Adrenal gland (tissue), 12 donors: ENCODE data around the gene RETREG2. TPM values are rescaled to one million over a fixed set of nuclear protein-coding genes. Genes with fewer than 3 reads are reported as not detected.
A peak's percentile ranks its signal among the peaks of the same experiment; 100 is the strongest.

Source experiments
- DNase-seq, 7 donors: peaks; one replicate each; pipeline ENCODE4 v3.0.0-alpha.2; 2019 to 2020
- H3K27ac ChIP-seq, 5 donors: fragments of 200-600 bp; sonication (generic) in 4 of 5; 1 replicate in 3 of 5; 2 replicates in 2 of 5; pipeline versions ENCODE4 v1.5.1 to v1.8.0; 2016 to 2020; ENCODE audit warnings: mild to moderate bottlenecking in 1 of 5
- H3K27me3 ChIP-seq: fragments of 200-600 bp; 2 replicates; pipeline ENCODE4 v1.8.0; 2021
- H3K36me3 ChIP-seq, 2 donors: fragments of 200-600 bp; replicated peaks in 1 of 2; 1 replicate in 1 of 2; 2 replicates in 1 of 2; pipeline versions ENCODE4 v1.5.1 to v1.8.0; 2018 to 2022
- H3K4me1 ChIP-seq, 2 donors: fragments of 200-600 bp; replicated peaks in 1 of 2; 1 replicate in 1 of 2; 2 replicates in 1 of 2; pipeline versions ENCODE4 v1.5.1 to v1.8.0; 2018 to 2021
- H3K4me3 ChIP-seq, 4 donors: fragments of 200-600 bp; sonication (generic) in 3 of 4; one replicate each; pipeline ENCODE4 v1.5.1; 2016 to 2018
- H3K9me3 ChIP-seq, 3 donors: fragments of 200-600 bp; sonication (generic) in 1 of 3; replicated peaks in 1 of 3; 1 replicate in 2 of 3; 2 replicates in 1 of 3; pipeline versions ENCODE4 v1.5.1 to v1.8.0; 2016 to 2021
- CTCF ChIP-seq, 6 experiments: fragments of 450-650 bp in 4 of 6; fragments of 200-600 bp in 2 of 6; sonication (generic) in 1 of 6; IDR thresholded peaks; 1 replicate in 5 of 6; 2 replicates in 1 of 6; pipeline versions ENCODE4 v1.5.1 to v1.8.0; 2016 to 2021; ENCODE audit warnings: antibody characterized with exemption in 6 of 6, mild to moderate bottlenecking in 2 of 6, moderate library complexity in 1 of 6
- POLR2A ChIP-seq, 2 donors: fragments of 450-650 bp; IDR thresholded peaks; one replicate each; pipeline ENCODE4 v1.6.1; 2017; ENCODE audit warnings: antibody characterized with exemption in 2 of 2, mild to moderate bottlenecking in 2 of 2, moderate library complexity in 1 of 2
- WGBS, 4 donors: extraction: QIAGEN DNeasy Blood & Tissue Kit in 2 of 4; methylation state at CpG; one replicate each; pipeline versions ENCODE4 v1.1.5 to v1.1.7; 2013 to 2017; 5-methylcytosine and 5-hydroxymethylcytosine counted together
- intact Hi-C, 2 donors: fragments of 100-400 bp; cut with DNase I; formaldehyde crosslinking; loops; one replicate each; pipeline versions ENCODE4 v1.14.1 to v1.15.0; 2022 to 2023
- polyA plus RNA-seq, 3 donors: library from polyadenylated mRNA; stranded (reverse); fragments of 200-250 nt in 2 of 3; fragments of 350-450 nt in 1 of 3; fragmentation: Illumina TruSeq in 1 of 3; extraction: RNeasy Lipid Tissue Mini Kit (QIAGEN cat#74804) in 1 of 3; gene quantifications; one replicate each; pipeline ENCODE4 v1.2.3, GENCODE V29; 2013 to 2014
- total RNA-seq, 9 donors: library from RNA; depleted of rRNA in 4 of 9; stranded (reverse); fragments of >200 nt in 4 of 9; fragments of 120-200 nt in 1 of 9; fragmentation: NEBNext Ultra II Directional in 1 of 9; extraction: Animal tissue kit (Norgen Biotek cat#: 25700) in 1 of 9; gene quantifications; one replicate each; pipeline versions ENCODE4 v1.1.0 to v1.2.4, GENCODE V29; 2013 to 2023
- donor health status: healthy with polysubstance abuse.
- donor health status: Bipolar disorder and iron deficiency.
- donor health status: DM: yes; HTN: yes; CAD: no.
- donor health status: DM: no; HTN: no; CAD: no.
- donor health status: DM: no; HTN: no; CAD: no.
- donor health status: DM: yes; HTN: yes; CAD: no.

The RETREG2 gene
- total and polyA plus RNA-seq, 12 donors, result 30.1 to 159 (median 83.8) TPM

DNA sequence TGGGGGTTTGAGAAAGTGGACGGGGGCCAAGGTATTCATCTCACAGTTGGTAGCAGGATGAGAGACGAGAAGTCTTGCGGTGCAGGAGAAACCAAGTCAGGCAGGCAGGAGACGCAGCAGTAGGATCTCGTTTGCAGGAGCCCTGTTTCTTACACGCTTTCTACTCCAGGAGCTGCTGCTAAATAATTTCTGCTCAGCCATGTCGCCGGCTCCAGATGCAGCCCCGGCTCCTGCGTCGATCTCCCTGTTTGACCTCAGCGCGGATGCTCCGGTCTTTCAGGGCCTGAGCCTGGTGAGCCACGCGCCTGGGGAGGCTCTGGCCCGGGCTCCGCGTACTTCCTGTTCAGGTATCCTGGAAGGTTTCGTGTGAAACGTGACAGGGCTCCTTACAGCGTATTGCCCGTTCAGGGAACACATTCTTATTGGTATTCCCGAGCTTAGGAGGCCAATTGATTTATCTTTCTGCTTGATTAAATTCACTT, 52.0 kb downstream of the RETREG2 start:
- peaks cover 23 to 43% of the 10 kb centered on the region in 2 donors for H3K4me1 ChIP-seq
- no peaks in the 10 kb centered on the region for H3K9me3 ChIP-seq
- peaks cover 0 to 47% of the 10 kb centered on the region in 2 donors for H3K36me3 ChIP-seq
- H3K27me3 ChIP-seq, result no peaks in the 10 kb centered on the region
- TF ChIP-seq POLR2A (IDR thresholded peaks at IDR 0.05) (no peak), CTCF (IDR thresholded peaks at IDR 0.05) (no peak)
- WGBS, 4 donors, result 0% methylated on average over 9 to 24 of the region's 24 CpGs
- intact Hi-C loops, result no loop called here
- H3K4me3 ChIP-seq, result peak overlapping the region; percentile 13 to 76 (median 58)
- H3K27ac ChIP-seq, result peak overlapping the region; percentile 80 to 95 (median 94)
- DNase-seq, result peak; percentile 52 to 85 (median 71)

GRCh38 chr2:219234331-219234730, 56.3 kb downstream of the RETREG2 start:
- Histone ChIP-seq H3K9me3 (no peaks in the 10 kb centered on the region), H3K36me3 (peaks cover 0 to 68% of the 10 kb centered on the region in 2 donors), H3K27me3 (no peaks in the 10 kb centered on the region), H3K4me3 (no peak overlapping the region), H3K27ac (no peak overlapping the region), H3K4me1 (peaks cover 10 to 15% of the 10 kb centered on the region in 2 donors)
- WGBS, 4 donors, result 76 to 94% (median 88%) methylated on average over 3 of the region's 3 CpGs
- TF ChIP-seq POLR2A (IDR thresholded peaks at IDR 0.05) (no peak), CTCF (IDR thresholded peaks at IDR 0.05) (no peak)
- no peak for DNase-seq
- intact Hi-C loops, result no loop called here

Other genes with a start within 250 kb of the RETREG2 start
- 1 to 10 TPM in 3 of 9 donors, under 1 TPM in 3, not detected in 3; 0.13 to 8.7 (median 1.1) TPM for gene CDK5R2, start 218.6 kb upstream of the RETREG2 start, total RNA-seq
- gene CDK5R2, start 218.6 kb upstream of the RETREG2 start, polyA plus RNA-seq, result 10 to 100 TPM in 1 of 3 donors, 1 to 10 TPM in 2; 1.7 to 10.4 (median 5.0) TPM
- gene FEV, start 193.1 kb upstream of the RETREG2 start, total RNA-seq, result 1 to 10 TPM in 3 of 9 donors, under 1 TPM in 2, not detected in 4; 0.22 to 7.2 (median 1.2) TPM
- 10 to 100 TPM in 1 of 3 donors, 1 to 10 TPM in 2; 3.5 to 16.5 (median 5.3) TPM for gene FEV, start 193.1 kb upstream of the RETREG2 start, polyA plus RNA-seq
- 1 to 10 TPM in 3 of 9 donors, under 1 TPM in 2, not detected in 4; 0.39 to 6.8 (median 2.1) TPM for gene CRYBA2, start 184.9 kb upstream of the RETREG2 start, total RNA-seq
- gene CRYBA2, start 184.9 kb upstream of the RETREG2 start, polyA plus RNA-seq, result 10 to 100 TPM in 1 of 3 donors, 1 to 10 TPM in 2; 1.6 to 26.6 (median 7.2) TPM
- under 1 TPM in 2 of 9 donors, not detected in 7; 0.04 to 0.06 TPM for gene CFAP65, start 136.8 kb upstream of the RETREG2 start, total RNA-seq
- gene CFAP65, start 136.8 kb upstream of the RETREG2 start, polyA plus RNA-seq, result under 1 TPM; 0.05 to 0.16 (median 0.10) TPM
- gene IHH, start 117.4 kb upstream of the RETREG2 start, total RNA-seq, result under 1 TPM in 1 of 9 donors, not detected in 8; 0.11 TPM
- gene IHH, start 117.4 kb upstream of the RETREG2 start, polyA plus RNA-seq, result under 1 TPM in 1 of 3 donors, not detected in 2; 0.17 TPM
- gene NHEJ1, start 17.5 kb upstream of the RETREG2 start, total RNA-seq, result 10 to 100 TPM; 11.9 to 22.9 (median 17.8) TPM
- gene NHEJ1, start 17.5 kb upstream of the RETREG2 start, polyA plus RNA-seq, result 10 to 100 TPM in 1 of 3 donors, 1 to 10 TPM in 2; 5.7 to 26.0 (median 7.1) TPM
- 1 to 10 TPM in 2 of 9 donors, under 1 TPM in 5, not detected in 2; 0.14 to 2.9 (median 0.83) TPM for gene SLC23A3, start 8.2 kb upstream of the RETREG2 start, total RNA-seq
- gene SLC23A3, start 8.2 kb upstream of the RETREG2 start, polyA plus RNA-seq, result 1 to 10 TPM in 1 of 3 donors, under 1 TPM in 2; 0.11 to 4.3 (median 0.84) TPM
- gene CNPPD1, start 1.4 kb upstream of the RETREG2 start, total RNA-seq, result 100 to 1,000 TPM in 6 of 9 donors, 10 to 100 TPM in 3; 32.6 to 137 (median 110) TPM
- 10 to 100 TPM; 46.9 to 62.7 (median 61.0) TPM for gene CNPPD1, start 1.4 kb upstream of the RETREG2 start, polyA plus RNA-seq
- 100 to 1,000 TPM in 1 of 9 donors, 10 to 100 TPM in 8; 28.7 to 156 (median 34.5) TPM for gene ZFAND2B, start 28.5 kb downstream of the RETREG2 start, total RNA-seq
- 10 to 100 TPM; 24.7 to 85.5 (median 48.3) TPM for gene ZFAND2B, start 28.5 kb downstream of the RETREG2 start, polyA plus RNA-seq
- gene ABCB6, start 40.7 kb downstream of the RETREG2 start, total RNA-seq, result 10 to 100 TPM; 10.1 to 85.1 (median 26.8) TPM
- gene ABCB6, start 40.7 kb downstream of the RETREG2 start, polyA plus RNA-seq, result 10 to 100 TPM; 22.4 to 73.3 (median 71.2) TPM
- 10 to 100 TPM; 27.3 to 73.1 (median 57.8) TPM for gene ATG9A, start 51.4 kb downstream of the RETREG2 start, total RNA-seq
- 10 to 100 TPM; 13.0 to 37.6 (median 26.5) TPM for gene ATG9A, start 51.4 kb downstream of the RETREG2 start, polyA plus RNA-seq
- 10 to 100 TPM; 11.5 to 60.1 (median 36.8) TPM for gene ANKZF1, start 51.5 kb downstream of the RETREG2 start, total RNA-seq
- 10 to 100 TPM; 15.0 to 93.1 (median 50.4) TPM for gene ANKZF1, start 51.5 kb downstream of the RETREG2 start, polyA plus RNA-seq
- gene GLB1L, start 67.2 kb downstream of the RETREG2 start, total RNA-seq, result 10 to 100 TPM in 7 of 9 donors, 1 to 10 TPM in 2; 6.3 to 25.0 (median 14.2) TPM
- gene GLB1L, start 67.2 kb downstream of the RETREG2 start, polyA plus RNA-seq, result 10 to 100 TPM; 12.6 to 18.1 (median 14.9) TPM
- 10 to 100 TPM; 19.2 to 55.8 (median 26.8) TPM for gene STK16, start 67.2 kb downstream of the RETREG2 start, total RNA-seq
- 10 to 100 TPM; 24.7 to 27.1 (median 26.8) TPM for gene STK16, start 67.2 kb downstream of the RETREG2 start, polyA plus RNA-seq
- gene TUBA4B, start 75.0 kb downstream of the RETREG2 start, total RNA-seq, result under 1 TPM in 1 of 9 donors, not detected in 8; 0.14 TPM
- under 1 TPM in 1 of 3 donors, not detected in 2; 0.07 TPM for gene TUBA4B, start 75.0 kb downstream of the RETREG2 start, polyA plus RNA-seq
- gene TUBA4A, start 75.6 kb downstream of the RETREG2 start, total RNA-seq, result 100 to 1,000 TPM in 1 of 9 donors, 10 to 100 TPM in 8; 16.6 to 207 (median 26.4) TPM
- gene TUBA4A, start 75.6 kb downstream of the RETREG2 start, polyA plus RNA-seq, result 100 to 1,000 TPM in 1 of 3 donors, 10 to 100 TPM in 2; 13.4 to 741 (median 39.6) TPM
- 100 to 1,000 TPM in 8 of 9 donors, 10 to 100 TPM in 1; 80.6 to 180 (median 134) TPM for gene DNAJB2, start 101.1 kb downstream of the RETREG2 start, total RNA-seq
- gene DNAJB2, start 101.1 kb downstream of the RETREG2 start, polyA plus RNA-seq, result 100 to 1,000 TPM; 126 to 201 (median 145) TPM
- 100 to 1,000 TPM in 1 of 9 donors, 10 to 100 TPM in 2, 1 to 10 TPM in 4, under 1 TPM in 1, not detected in 1; 0.39 to 106 (median 8.9) TPM for gene PTPRN, start 131.1 kb downstream of the RETREG2 start, total RNA-seq
- 10 to 100 TPM in 2 of 3 donors, 1 to 10 TPM in 1; 8.5 to 45.3 (median 26.7) TPM for gene PTPRN, start 131.1 kb downstream of the RETREG2 start, polyA plus RNA-seq
- not detected for gene RESP18, start 154.5 kb downstream of the RETREG2 start, total RNA-seq
- gene RESP18, start 154.5 kb downstream of the RETREG2 start, polyA plus RNA-seq, result not detected
- gene DNPEP, start 209.6 kb downstream of the RETREG2 start, total RNA-seq, result 10 to 100 TPM; 33.5 to 59.2 (median 50.6) TPM
- gene DNPEP, start 209.6 kb downstream of the RETREG2 start, polyA plus RNA-seq, result 100 to 1,000 TPM in 1 of 3 donors, 10 to 100 TPM in 2; 30.0 to 107 (median 93.9) TPM
- 10 to 100 TPM in 3 of 9 donors, 1 to 10 TPM in 5, under 1 TPM in 1; 0.94 to 46.5 (median 7.9) TPM for gene DES, start 240.1 kb downstream of the RETREG2 start, total RNA-seq
- 100 to 1,000 TPM in 1 of 3 donors, 10 to 100 TPM in 2; 58.4 to 283 (median 60.1) TPM for gene DES, start 240.1 kb downstream of the RETREG2 start, polyA plus RNA-seq